CD4-positive, alpha-beta memory T cell (primary cell): ENCODE results near the gene CAPG. TPM values are rescaled to one million over a fixed set of nuclear protein-coding genes. Genes with fewer than 3 reads are reported as not detected.
A peak's percentile ranks its signal among the peaks of the same experiment; 100 is the strongest.

Experiments used
- CTCF ChIA-PET: fragments of 350-600 bp; sonication (Branson Sonifier 250); formaldehyde crosslinking; loops from one replicate; lab custom pipeline; 2021; ENCODE audit warnings: inconsistent platforms; ENCODE audit not compliant: partially characterized antibody; lab: Charles Lee
- POLR2A ChIA-PET: fragments of 350-600 bp; sonication (Branson Sonifier 250); formaldehyde crosslinking; loops from one replicate; lab custom pipeline; 2021; ENCODE audit not compliant: partially characterized antibody; lab: Charles Lee
- DNase-seq, 5 donors: peaks; one replicate each; pipeline versions ENCODE4 v3.0.0 to v3.0.0-alpha.2; 2020 to 2022; ENCODE audit warnings: mixed read lengths in 1 of 5
- H3K27ac ChIP-seq: one replicate; pipeline ENCODE4 v1.7.0; 2013; ENCODE audit warnings: low read depth, low read length
- H3K27me3 ChIP-seq: 2 replicates; pipeline ENCODE4 v1.7.0; 2013; ENCODE audit warnings: mild to moderate bottlenecking, low read length, moderate library complexity; ENCODE audit not compliant: insufficient read depth
- H3K36me3 ChIP-seq: 2 replicates; pipeline ENCODE4 v1.7.0; 2013; ENCODE audit warnings: mild to moderate bottlenecking, low read length, moderate library complexity; ENCODE audit not compliant: insufficient read depth
- H3K4me1 ChIP-seq: 2 replicates; pipeline ENCODE4 v1.7.0; 2013; ENCODE audit warnings: mild to moderate bottlenecking, low read length, moderate library complexity; ENCODE audit not compliant: insufficient read depth
- H3K4me3 ChIP-seq, 2 donors: one replicate each; pipeline ENCODE4 v1.7.0; 2013; ENCODE audit warnings: low read length in 2 of 2, mild to moderate bottlenecking in 1 of 2
- H3K9me3 ChIP-seq, 2 donors: one replicate each; pipeline ENCODE4 v1.7.0; 2013; ENCODE audit warnings: low read length in 2 of 2, control low read depth in 1 of 2; ENCODE audit not compliant: control insufficient read depth in 1 of 2
- H3K27ac Mint-ChIP-seq, 7 donors: one replicate each; pipeline ENCODE4 v1.8.0; 2020 to 2021; ENCODE audit warnings: mixed read lengths in 7 of 7, mild to moderate bottlenecking in 6 of 7, inconsistent platforms in 3 of 7, moderate library complexity in 3 of 7
- H3K27me3 Mint-ChIP-seq, 2 donors: one replicate each; pipeline ENCODE4 v1.8.0; 2020 to 2021; ENCODE audit warnings: mixed read lengths in 2 of 2
- H3K36me3 Mint-ChIP-seq, 2 donors: one replicate each; pipeline ENCODE4 v1.8.0; 2020 to 2021; ENCODE audit warnings: mixed read lengths in 2 of 2, inconsistent platforms in 1 of 2, mild to moderate bottlenecking in 1 of 2
- H3K4me1 Mint-ChIP-seq, 4 donors: one replicate each; pipeline ENCODE4 v1.8.0; 2020 to 2021; ENCODE audit warnings: mixed read lengths in 4 of 4, mild to moderate bottlenecking in 1 of 4
- H3K4me3 Mint-ChIP-seq, 8 donors: one replicate each; pipeline ENCODE4 v1.8.0; 2020 to 2021; ENCODE audit warnings: mixed read lengths in 8 of 8, mild to moderate bottlenecking in 7 of 8, moderate library complexity in 6 of 8, inconsistent platforms in 3 of 8
- H3K9me3 Mint-ChIP-seq, 8 donors: one replicate each; pipeline ENCODE4 v1.8.0; 2020 to 2021; ENCODE audit warnings: mixed read lengths in 8 of 8, mild to moderate bottlenecking in 5 of 8, inconsistent platforms in 3 of 8, moderate library complexity in 1 of 8
- intact Hi-C: fragments of 100-400 bp; cut with micrococcal nuclease; formaldehyde crosslinking; loops from one replicate; pipeline ENCODE4 v1.15.1; 2023
- polyA plus RNA-seq, 2 donors: library from polyadenylated mRNA; unstranded; fragments of 300-500 nt; fragmentation: Illumina TruSeq; gene quantifications; one replicate each; pipeline ENCODE4 v1.2.3, GENCODE V29; 2021
- total RNA-seq, 2 experiments: library from RNA; stranded (reverse); gene quantifications; one replicate each; pipeline ENCODE4 v1.2.3, GENCODE V29; 2021

CAPG gene
- total and polyA plus RNA-seq, 4 experiments from 2014 or later, result 25.6 to 136 (median 75.6) TPM

- Mint-ChIP-seq H3K9me3 (peaks cover 0 to 2% (median 0%) of the 10 kb centered on the region in 8 donors), H3K27me3 (no peaks in the 10 kb centered on the region), H3K36me3 (peaks cover 19 to 23% of the 10 kb centered on the region in 2 donors), H3K4me3 (no peak overlapping the region), H3K4me1 (peaks cover 4 to 6% (median 5%) of the 10 kb centered on the region in 4 donors), H3K27ac (peak overlapping the region in 6 of 7 donors; percentile 24 to 83 (median 46))
- Histone ChIP-seq H3K27ac (no peak overlapping the region), H3K4me3 (no peak overlapping the region), H3K36me3 (peaks cover 11% of the 10 kb centered on the region), H3K4me1 (peaks cover 11% of the 10 kb centered on the region), H3K9me3 (no peaks in the 10 kb centered on the region), H3K27me3 (no peaks in the 10 kb centered on the region)
- CTCF ChIA-PET, result interaction anchor here (1.3 kb wide), 1 partner anchor 155 kb away, joined by 4 read pairs; no protein-coding TSS in a partner anchor
- intact Hi-C loops, result no loop called here
- DNase-seq, result no peak
- POLR2A ChIA-PET, result interaction anchor here (1.2 kb wide), 1 partner anchor 163 kb away, joined by 3 read pairs; no protein-coding TSS in a partner anchor
These were observed 13.4 kb downstream of the CAPG start for GRCh38 chr2:85396531-85397470.

- CTCF ChIA-PET, result interaction anchor here (1.3 kb wide), 1 partner anchor 156 kb away, joined by 4 read pairs; no protein-coding TSS in a partner anchor
- H3K9me3 ChIP-seq, result no peaks in the 10 kb centered on the region
- H3K27ac ChIP-seq, result no peak overlapping the region
- Mint-ChIP-seq H3K4me3 (no peak overlapping the region), H3K9me3 (no peaks in the 10 kb centered on the region), H3K4me1 (peaks cover 4 to 9% (median 6%) of the 10 kb centered on the region in 4 donors), H3K27ac (peak overlapping the region in 1 of 7 donors; percentile 4), H3K27me3 (no peaks in the 10 kb centered on the region), H3K36me3 (peaks cover 17 to 27% of the 10 kb centered on the region in 2 donors)
- POLR2A ChIA-PET, result interaction anchor here (1.2 kb wide), 1 partner anchor 164 kb away, joined by 3 read pairs; no protein-coding TSS in a partner anchor
- H3K27me3 ChIP-seq, result no peaks in the 10 kb centered on the region
- DNase-seq, result no peak
- intact Hi-C loops, result no loop called here
- no peak overlapping the region for H3K4me3 ChIP-seq
- H3K4me1 ChIP-seq, result peaks cover 15% of the 10 kb centered on the region
- peaks cover 10% of the 10 kb centered on the region for H3K36me3 ChIP-seq
These were observed 14.2 kb downstream of the CAPG start for GRCh38 chr2:85395912-85396475.

GRCh38 chr2:85394976-85395375 lies 15.2 kb downstream of the CAPG start:
- DNase-seq, result no peak
- Mint-ChIP-seq H3K27me3 (no peaks in the 10 kb centered on the region), H3K36me3 (peaks cover 13 to 24% of the 10 kb centered on the region in 2 donors), H3K27ac (peak overlapping the region in 1 of 7 donors; percentile 29), H3K9me3 (no peaks in the 10 kb centered on the region), H3K4me3 (no peak overlapping the region), H3K4me1 (peaks cover 4 to 9% (median 6%) of the 10 kb centered on the region in 4 donors)
- Histone ChIP-seq H3K27ac (no peak overlapping the region), H3K4me3 (no peak overlapping the region), H3K9me3 (no peaks in the 10 kb centered on the region), H3K36me3 (peaks cover 14% of the 10 kb centered on the region), H3K4me1 (peaks cover 15% of the 10 kb centered on the region), H3K27me3 (no peaks in the 10 kb centered on the region)
- CTCF ChIA-PET, result interaction anchor here (11.5 kb wide), 1 partner anchor 157 kb away, joined by 147 read pairs; no protein-coding TSS in a partner anchor
- POLR2A ChIA-PET, result no interaction called here
- intact Hi-C loops, result no loop called here

GRCh38 chr2:85394261-85394681 lies 15.9 kb downstream of the CAPG start:
- H3K9me3 Mint-ChIP-seq, result no peaks in the 10 kb centered on the region
- no peak for DNase-seq
- H3K4me1 ChIP-seq, result peaks cover 15% of the 10 kb centered on the region
- H3K27me3 Mint-ChIP-seq, result no peaks in the 10 kb centered on the region
- intact Hi-C loops, result no loop called here
- no peak overlapping the region for H3K4me3 ChIP-seq
- H3K27me3 ChIP-seq, result no peaks in the 10 kb centered on the region
- H3K9me3 ChIP-seq, result no peaks in the 10 kb centered on the region
- peaks cover 13 to 26% of the 10 kb centered on the region in 2 donors for H3K36me3 Mint-ChIP-seq
- POLR2A ChIA-PET, result no interaction called here
- peaks cover 4 to 9% (median 6%) of the 10 kb centered on the region in 4 donors for H3K4me1 Mint-ChIP-seq
- H3K27ac Mint-ChIP-seq, result peak overlapping the region in 4 of 7 donors; percentile 7 to 57 (median 42)
- peaks cover 14% of the 10 kb centered on the region for H3K36me3 ChIP-seq
- H3K4me3 Mint-ChIP-seq, result no peak overlapping the region
- CTCF ChIA-PET, result interaction anchor here (6.2 to 11.5 kb wide), 2 partner anchors 26 to 158 kb away, joined by 48 to 147 read pairs; partner anchors contain the start of gene SH2D6
- H3K27ac ChIP-seq, result no peak overlapping the region

- Mint-ChIP-seq H3K27me3 (no peaks in the 10 kb centered on the region), H3K27ac (peak overlapping the region in 4 of 7 donors; percentile 4 to 71 (median 33)), H3K4me3 (no peak overlapping the region), H3K9me3 (no peaks in the 10 kb centered on the region), H3K4me1 (peaks cover 4 to 9% (median 6%) of the 10 kb centered on the region in 4 donors), H3K36me3 (peaks cover 14 to 28% of the 10 kb centered on the region in 2 donors)
- H3K36me3 ChIP-seq, result peaks cover 14% of the 10 kb centered on the region
- CTCF ChIA-PET, result interaction anchor here (6.2 to 11.5 kb wide), 2 partner anchors 26 to 158 kb away, joined by 48 to 147 read pairs; partner anchors contain the start of gene SH2D6
- DNase-seq, result no peak
- peaks cover 15% of the 10 kb centered on the region for H3K4me1 ChIP-seq
- H3K4me3 ChIP-seq, result no peak overlapping the region
- H3K27me3 ChIP-seq, result no peaks in the 10 kb centered on the region
- intact Hi-C loops, result no loop called here
- H3K9me3 ChIP-seq, result no peaks in the 10 kb centered on the region
- H3K27ac ChIP-seq, result no peak overlapping the region
- POLR2A ChIA-PET, result no interaction called here
These were observed 16.3 kb downstream of the CAPG start for GRCh38 chr2:85393836-85394235.

- peaks cover 19 to 42% of the 10 kb centered on the region in 2 donors for H3K36me3 Mint-ChIP-seq
- peaks cover 15% of the 10 kb centered on the region for H3K4me1 ChIP-seq
- H3K4me3 Mint-ChIP-seq, result no peak overlapping the region
- H3K27me3 ChIP-seq, result no peaks in the 10 kb centered on the region
- H3K27me3 Mint-ChIP-seq, result no peaks in the 10 kb centered on the region
- no peak overlapping the region for H3K4me3 ChIP-seq
- POLR2A ChIA-PET, result interaction anchor here (1.2 to 3.3 kb wide), 4 partner anchors 28 to 160 kb away, joined by 3 to 12 read pairs (median 6); partner anchors contain the start of genes MAT2A, SH2D6 and TGOLN2
- CTCF ChIA-PET, result interaction anchor here (1.1 to 11.5 kb wide), 6 partner anchors 29 to 246 kb away, joined by 3 to 147 read pairs (median 5); partner anchors contain the start of gene SH2D6
- H3K36me3 ChIP-seq, result peaks cover 20% of the 10 kb centered on the region
- H3K4me1 Mint-ChIP-seq, result peaks cover 4 to 9% (median 6%) of the 10 kb centered on the region in 4 donors
- intact Hi-C loops, result loop anchor here (1.0 kb wide), 3 partner anchors 29 to 316 kb away; no protein-coding TSS in a partner anchor
- H3K27ac ChIP-seq, result no peak overlapping the region
- no peaks in the 10 kb centered on the region for H3K9me3 ChIP-seq
- H3K9me3 Mint-ChIP-seq, result no peaks in the 10 kb centered on the region
- peak; percentile 53 to 67 (median 60) for DNase-seq
- H3K27ac Mint-ChIP-seq, result peak overlapping the region in 4 of 7 donors; percentile 13 to 86 (median 50)
These were observed 19.1 kb downstream of the CAPG start for GRCh38 chr2:85390941-85391669.
